Measurements from ENCODE around the gene METAP2.

Gene METAP2

DNA sequence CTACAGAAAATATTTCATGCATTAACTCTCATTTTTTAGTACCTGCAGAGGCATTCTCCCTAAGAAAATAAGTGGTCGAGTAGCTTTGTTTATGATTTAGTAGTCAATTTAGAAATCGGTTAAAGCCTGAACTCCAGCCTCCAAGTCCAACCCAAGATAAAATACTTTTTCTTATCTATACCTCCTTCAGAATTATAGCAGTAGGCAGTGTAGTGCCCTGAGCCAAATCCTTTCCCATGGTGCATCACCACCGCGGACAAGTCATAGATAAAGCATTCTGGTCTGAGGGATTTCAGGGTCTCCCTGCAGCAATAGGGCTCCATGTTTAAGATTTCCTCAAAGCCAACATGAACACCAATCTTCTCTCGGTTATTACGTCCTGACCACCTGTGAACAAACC lies 46.9 kb downstream of the METAP2 start:
- H3K36me3 Mint-ChIP-seq (ENCODE audit: low read depth), result peaks cover under 1% of the 10 kb centered on the region
- TF ChIP-seq, protein P1, sequence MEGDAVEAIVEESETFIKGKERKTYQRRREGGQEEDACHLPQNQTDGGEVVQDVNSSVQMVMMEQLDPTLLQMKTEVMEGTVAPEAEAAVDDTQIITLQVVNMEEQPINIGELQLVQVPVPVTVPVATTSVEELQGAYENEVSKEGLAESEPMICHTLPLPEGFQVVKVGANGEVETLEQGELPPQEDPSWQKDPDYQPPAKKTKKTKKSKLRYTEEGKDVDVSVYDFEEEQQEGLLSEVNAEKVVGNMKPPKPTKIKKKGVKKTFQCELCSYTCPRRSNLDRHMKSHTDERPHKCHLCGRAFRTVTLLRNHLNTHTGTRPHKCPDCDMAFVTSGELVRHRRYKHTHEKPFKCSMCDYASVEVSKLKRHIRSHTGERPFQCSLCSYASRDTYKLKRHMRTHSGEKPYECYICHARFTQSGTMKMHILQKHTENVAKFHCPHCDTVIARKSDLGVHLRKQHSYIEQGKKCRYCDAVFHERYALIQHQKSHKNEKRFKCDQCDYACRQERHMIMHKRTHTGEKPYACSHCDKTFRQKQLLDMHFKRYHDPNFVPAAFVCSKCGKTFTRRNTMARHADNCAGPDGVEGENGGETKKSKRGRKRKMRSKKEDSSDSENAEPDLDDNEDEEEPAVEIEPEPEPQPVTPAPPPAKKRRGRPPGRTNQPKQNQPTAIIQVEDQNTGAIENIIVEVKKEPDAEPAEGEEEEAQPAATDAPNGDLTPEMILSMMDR (IDR thresholded peaks at IDR 0.05; ENCODE audit: unreplicated experiment in 3 of 3), result no peak
- H3K27me3 Mint-ChIP-seq (ENCODE audit: low read depth), result no peaks in the 10 kb centered on the region
- H3K27ac Mint-ChIP-seq, result no peak overlapping the region
- H3K9me3 Mint-ChIP-seq, result no peaks in the 10 kb centered on the region
- peaks cover 6% of the 10 kb centered on the region for H3K4me1 Mint-ChIP-seq
- H3K4me3 Mint-ChIP-seq, result no peak overlapping the region

DNA sequence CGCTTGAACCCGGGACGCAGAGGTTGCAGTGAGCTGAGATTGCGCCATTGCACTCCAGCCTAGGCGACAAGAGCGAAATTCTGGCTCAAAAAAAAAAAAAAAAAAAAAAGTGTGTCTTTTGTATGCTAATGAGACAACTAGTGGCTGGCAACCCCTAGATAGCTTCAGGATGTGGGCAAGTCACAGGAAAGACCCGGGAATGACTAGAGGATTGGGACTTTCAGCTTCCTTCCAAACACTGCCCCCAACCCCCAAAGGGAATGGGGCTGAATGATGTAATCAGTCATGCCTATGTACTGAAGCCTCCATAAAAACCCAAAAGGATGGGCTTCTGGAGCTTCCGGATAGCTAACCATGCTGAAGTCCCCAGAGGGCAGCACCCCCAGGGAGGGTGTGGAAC lies 48.7 kb downstream of the METAP2 start:
- Mint-ChIP-seq H3K36me3 (ENCODE audit: low read depth) (no peaks in the 10 kb centered on the region), H3K4me1 (no peaks in the 10 kb centered on the region), H3K4me3 (no peak overlapping the region), H3K27me3 (ENCODE audit: low read depth) (no peaks in the 10 kb centered on the region), H3K27ac (no peak overlapping the region), H3K9me3 (no peaks in the 10 kb centered on the region)
- TF ChIP-seq, protein P1 (IDR thresholded peaks at IDR 0.05; ENCODE audit: unreplicated experiment in 3 of 3), result no peak

DNA sequence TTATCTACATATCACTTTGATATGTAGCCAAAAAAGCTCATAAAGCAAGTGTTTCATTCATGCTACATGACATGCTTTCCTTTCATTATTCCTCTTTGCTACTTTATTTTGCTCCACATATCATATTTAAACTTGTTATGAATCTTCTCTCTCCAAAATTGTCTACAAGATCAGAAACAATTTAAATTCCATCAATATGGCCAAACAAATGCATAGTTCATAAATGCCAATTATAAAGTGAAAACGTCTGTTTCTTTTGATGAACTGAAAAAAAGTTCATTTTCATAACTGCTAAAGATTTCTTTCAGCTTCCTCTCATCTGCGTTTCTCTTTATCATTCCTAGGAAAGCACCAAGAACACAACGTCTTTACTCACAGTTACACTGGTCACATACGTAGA lies 54.5 kb downstream of the METAP2 start:
- H3K4me3 Mint-ChIP-seq, result no peak overlapping the region
- no peaks in the 10 kb centered on the region for H3K9me3 Mint-ChIP-seq
- H3K27me3 Mint-ChIP-seq (ENCODE audit: low read depth), result no peaks in the 10 kb centered on the region
- no peaks in the 10 kb centered on the region for H3K36me3 Mint-ChIP-seq (ENCODE audit: low read depth)
- H3K27ac Mint-ChIP-seq, result no peak overlapping the region
- TF ChIP-seq, protein P1 (IDR thresholded peaks at IDR 0.05; ENCODE audit: unreplicated experiment in 3 of 3), result no peak
- H3K4me1 Mint-ChIP-seq, result peaks cover 6% of the 10 kb centered on the region

DNA sequence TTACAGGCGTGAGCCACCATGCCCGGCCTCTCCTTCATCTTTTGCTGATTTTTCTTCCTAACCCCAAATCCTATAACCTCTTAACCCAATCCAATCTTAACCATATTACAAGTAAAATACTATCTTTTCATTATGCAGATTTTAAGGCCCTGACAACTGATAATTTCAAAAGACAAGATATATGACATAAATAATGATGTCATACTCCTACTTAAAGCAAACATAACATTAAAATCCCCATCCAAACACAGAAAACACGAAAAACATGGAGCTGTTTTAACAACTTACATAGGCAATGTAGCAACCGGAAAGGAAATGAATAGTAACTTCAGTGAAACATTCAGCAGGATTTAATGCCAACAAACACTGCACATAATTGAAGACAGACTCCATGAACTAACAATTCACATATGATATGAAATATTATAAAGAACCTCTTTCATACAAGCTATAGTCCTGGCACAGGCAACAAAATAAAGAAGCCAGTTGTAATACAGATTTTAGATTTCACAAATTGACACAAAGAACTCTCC lies 55.8 kb downstream of the METAP2 start:
- H3K4me3 Mint-ChIP-seq, result no peak overlapping the region
- no peaks in the 10 kb centered on the region for H3K9me3 Mint-ChIP-seq
- H3K4me1 Mint-ChIP-seq, result peaks cover 6% of the 10 kb centered on the region
- H3K27ac Mint-ChIP-seq, result peak overlapping the region in 2 of 3 experiments; percentile 13 to 58
- H3K36me3 Mint-ChIP-seq (ENCODE audit: low read depth), result no peaks in the 10 kb centered on the region
- TF ChIP-seq, protein P1 (IDR thresholded peaks at IDR 0.05; ENCODE audit: unreplicated experiment in 3 of 3), result no peak
- no peaks in the 10 kb centered on the region for H3K27me3 Mint-ChIP-seq (ENCODE audit: low read depth)

DNA sequence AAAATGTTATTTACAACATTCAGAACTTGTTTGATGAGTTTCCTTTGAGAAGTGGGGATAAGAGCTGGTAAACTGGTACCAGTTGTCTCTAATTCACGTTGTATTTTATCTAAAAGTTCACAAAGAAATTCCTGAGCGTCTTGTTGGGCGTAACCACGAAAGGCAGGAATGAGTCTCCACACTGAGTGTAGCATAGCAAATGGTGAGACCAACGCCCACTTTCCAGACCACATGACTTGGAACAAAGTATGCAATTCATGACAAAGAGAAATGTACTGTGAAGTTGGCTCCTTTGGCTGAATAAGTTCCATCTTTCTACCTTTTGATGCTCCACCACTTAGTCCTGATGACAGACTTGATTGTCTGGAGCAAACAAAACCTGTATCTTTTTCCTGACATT lies 58.9 kb downstream of the METAP2 start:
- no peak overlapping the region for H3K27ac Mint-ChIP-seq
- H3K9me3 Mint-ChIP-seq, result no peaks in the 10 kb centered on the region
- no peak overlapping the region for H3K4me3 Mint-ChIP-seq
- TF ChIP-seq, protein P1 (IDR thresholded peaks at IDR 0.05; ENCODE audit: unreplicated experiment in 3 of 3), result no peak
- peaks cover 9% of the 10 kb centered on the region for H3K27me3 Mint-ChIP-seq (ENCODE audit: low read depth)
- H3K36me3 Mint-ChIP-seq (ENCODE audit: low read depth), result no peaks in the 10 kb centered on the region
- peaks cover 6% of the 10 kb centered on the region for H3K4me1 Mint-ChIP-seq

DNA sequence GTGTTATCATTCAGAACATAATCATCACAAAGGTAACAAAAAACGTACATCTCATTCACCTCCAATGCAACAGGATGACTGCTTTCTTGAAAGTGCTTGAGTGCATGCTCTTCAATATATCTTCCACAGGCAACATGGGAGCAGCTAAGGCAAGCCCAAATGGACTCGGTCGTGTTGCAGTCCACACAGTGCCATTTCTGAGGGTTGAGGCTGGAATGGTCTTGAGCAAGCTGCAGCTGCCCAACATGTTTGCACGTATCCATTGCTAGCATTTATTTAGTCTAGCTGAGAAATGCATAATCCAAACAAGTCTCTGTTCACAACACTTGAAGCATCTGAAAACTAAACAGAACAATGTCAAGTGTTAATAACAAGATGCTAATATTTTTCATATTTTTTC lies 60.0 kb downstream of the METAP2 start:
- H3K27ac Mint-ChIP-seq, result no peak overlapping the region
- no peaks in the 10 kb centered on the region for H3K36me3 Mint-ChIP-seq (ENCODE audit: low read depth)
- no peak overlapping the region for H3K4me3 Mint-ChIP-seq
- no peaks in the 10 kb centered on the region for H3K9me3 Mint-ChIP-seq
- TF ChIP-seq, protein P1 (IDR thresholded peaks at IDR 0.05; ENCODE audit: unreplicated experiment in 3 of 3), result no peak
- H3K4me1 Mint-ChIP-seq, result peaks cover 6% of the 10 kb centered on the region
- H3K27me3 Mint-ChIP-seq (ENCODE audit: low read depth), result peaks cover 13% of the 10 kb centered on the region
